ENCODE measurements around the gene PF4V1.

Gene PF4V1, protein sequence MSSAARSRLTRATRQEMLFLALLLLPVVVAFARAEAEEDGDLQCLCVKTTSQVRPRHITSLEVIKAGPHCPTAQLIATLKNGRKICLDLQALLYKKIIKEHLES

DNA sequence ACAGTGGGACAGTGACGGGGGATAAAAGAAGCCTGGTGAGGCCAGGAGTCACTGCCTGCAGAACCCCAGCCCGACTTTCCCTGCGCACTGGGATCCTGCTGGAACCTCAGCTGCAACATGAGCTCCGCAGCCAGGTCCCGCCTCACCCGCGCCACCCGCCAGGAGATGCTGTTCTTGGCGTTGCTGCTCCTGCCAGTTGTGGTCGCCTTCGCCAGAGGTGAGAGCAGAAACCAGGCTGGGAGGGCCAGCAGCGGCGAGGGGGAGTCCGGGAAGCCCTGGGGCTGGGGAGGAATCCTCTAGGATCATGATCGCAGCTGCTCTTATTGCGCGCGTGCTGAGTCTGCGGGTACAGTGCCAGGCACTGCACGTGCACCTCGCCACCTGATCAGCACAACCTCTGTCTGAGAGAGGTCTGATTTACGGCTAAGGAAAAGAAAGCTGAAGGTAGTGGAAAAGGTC is at the start of gene PF4V1:
TSS of gene PF4V1 (plus strand) at position 51 of the 459 bp plus-strand sequence. CDS start at position 118, 67 bp downstream.
- no peak for DNase-seq

DNA sequence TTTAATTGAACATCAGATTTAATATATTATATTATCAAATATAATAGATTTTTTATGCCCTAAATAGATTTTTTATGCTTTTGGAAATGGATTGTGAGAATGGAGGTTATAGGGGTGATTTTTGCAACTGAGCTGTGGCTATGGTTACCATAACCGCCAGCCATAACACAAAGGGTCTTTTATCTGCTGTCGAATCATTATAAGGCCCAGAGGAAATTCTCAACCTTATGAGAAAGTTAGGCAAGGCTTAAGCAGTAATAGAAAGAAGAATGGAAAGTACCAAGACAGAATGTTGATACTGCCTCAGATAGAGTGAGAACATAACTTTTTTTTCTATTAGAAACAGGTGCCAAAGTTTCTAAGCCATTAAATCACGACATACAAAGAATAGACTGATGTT is 42.9 kb upstream of the PF4V1 start:
- DNase-seq, result no peak

DNA sequence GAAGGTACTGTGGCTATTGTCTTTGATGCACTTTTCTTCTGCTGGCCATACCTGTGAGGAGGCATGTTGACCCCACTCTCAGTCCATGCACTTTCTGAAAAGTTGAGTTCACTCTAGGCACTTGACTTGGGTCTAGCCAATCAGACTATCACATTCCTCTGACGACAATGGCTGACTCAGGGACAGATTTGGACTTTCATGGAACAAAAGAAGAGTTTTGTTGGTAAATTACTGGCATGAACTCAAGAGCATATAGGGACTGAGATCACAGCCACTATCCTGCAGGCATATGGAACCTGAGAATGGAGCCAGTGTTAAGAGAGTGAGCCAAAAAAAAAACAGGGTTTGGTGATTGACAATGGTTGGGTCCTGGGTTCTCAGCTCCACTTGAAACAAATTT is 41.3 kb upstream of the PF4V1 start:
- no peak for DNase-seq

DNA sequence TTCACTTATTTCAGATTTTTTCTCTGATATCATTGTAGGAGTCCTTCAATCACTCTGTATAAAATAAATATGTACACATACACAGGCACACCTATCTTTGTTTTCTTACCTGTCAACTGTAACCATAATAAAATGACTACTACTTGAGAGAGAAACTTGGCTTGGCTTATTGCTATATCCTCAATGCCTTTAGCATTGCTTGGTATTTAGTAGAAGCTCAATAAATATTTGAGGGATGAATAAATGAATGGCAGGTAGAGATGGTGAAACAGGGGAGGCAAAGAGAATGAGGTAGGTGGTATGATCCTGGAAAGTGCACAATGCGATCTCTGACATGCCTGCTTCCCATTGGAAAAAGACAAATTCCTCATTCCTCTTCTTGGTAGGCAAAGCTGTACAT is 38.4 kb upstream of the PF4V1 start:
- no peak for DNase-seq

DNA sequence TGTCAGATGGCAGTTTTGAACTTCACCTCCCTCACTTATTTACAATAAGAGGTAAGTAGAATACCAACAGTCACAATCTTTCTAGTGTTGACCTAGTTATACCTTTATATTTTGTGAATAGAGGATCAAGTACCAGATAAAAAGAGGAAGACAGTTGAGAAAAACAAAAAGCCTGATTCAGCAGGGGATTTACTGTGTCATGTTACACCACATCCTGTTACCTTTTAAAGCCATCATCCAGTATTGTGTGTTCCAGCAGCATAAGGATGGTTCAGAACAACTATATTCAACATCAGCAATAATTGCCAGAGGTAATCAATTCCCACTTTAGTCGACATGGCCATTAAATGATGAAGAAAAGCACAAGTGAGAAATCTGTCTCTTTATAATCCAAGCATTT is 38.0 kb upstream of the PF4V1 start:
- no peak for DNase-seq

DNA sequence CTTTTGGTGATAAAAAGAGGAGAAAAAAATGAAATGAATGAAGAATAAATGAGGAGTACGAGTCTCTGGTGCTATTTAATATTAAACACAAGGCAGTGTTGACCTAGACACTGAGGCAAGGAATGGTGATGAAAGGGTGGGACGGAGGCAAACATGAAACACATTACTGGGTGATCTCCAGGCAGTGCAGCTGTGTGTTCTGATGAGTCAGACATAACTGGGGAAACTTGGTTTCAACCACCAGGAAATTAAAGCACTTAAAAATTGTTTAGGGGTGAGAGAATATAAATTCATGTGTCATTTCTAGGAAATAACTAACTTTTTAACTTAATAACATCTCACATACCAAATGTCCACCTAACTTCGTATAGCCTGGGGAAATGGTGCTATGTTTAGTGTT is 36.3 kb upstream of the PF4V1 start:
- DNase-seq, result no peak

DNA sequence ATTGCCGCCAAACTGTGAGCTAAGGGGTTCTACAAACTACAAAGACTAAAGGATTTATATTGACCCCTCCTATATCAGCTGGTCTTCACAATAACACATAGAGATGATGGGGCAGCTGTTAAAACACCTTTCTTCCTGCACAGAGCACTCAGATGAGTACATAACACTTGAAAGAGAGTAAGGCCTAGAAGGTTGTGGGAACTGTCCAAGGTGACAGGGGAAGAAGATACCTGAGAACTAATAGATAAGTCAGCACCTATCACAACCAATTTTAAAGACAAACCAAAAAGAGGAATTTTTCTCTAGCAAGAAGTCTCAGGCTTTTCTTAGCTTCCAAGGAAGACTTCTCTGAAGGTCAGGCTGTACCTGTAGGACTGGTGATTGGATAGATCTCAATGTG is 35.8 kb upstream of the PF4V1 start:
- DNase-seq, result no peak

DNA sequence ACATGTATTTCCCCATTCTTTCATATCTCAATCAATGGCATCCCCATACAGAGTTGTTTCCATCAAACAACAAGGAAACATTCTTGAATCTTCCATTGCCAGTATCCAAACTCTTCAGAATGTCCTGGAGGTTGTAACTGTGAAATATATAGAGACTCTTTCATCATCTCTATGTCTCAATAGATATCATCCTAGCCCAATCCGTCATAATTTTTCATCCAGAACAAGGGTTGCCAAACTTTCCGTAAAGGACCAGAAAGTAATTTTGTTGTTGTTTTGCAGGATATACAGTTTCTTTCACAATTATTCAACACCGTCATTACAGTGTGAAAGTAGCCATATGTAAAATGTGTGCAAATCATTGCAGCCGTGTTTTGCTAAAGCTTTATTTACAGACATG is 31.8 kb upstream of the PF4V1 start:
- DNase-seq, result no peak

DNA sequence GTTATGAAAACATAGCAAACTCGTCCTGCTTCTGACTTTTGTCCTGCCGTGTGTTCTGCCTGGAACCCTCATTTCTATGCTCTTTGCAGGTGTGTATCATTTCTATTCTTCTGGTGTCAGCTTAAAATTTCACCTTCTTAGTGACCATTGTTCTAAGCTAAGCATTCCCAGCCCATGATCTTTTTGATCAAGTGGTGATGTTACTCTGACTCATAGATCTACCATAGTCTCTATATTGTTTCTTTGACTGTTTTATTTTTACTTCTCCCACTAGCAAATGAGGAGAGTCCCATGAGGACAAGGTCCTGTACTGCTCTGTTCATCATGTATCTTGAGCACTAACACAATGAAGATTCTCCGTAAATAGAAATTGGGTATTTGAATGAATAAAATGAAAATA is 30.7 kb upstream of the PF4V1 start:
- DNase-seq, result no peak

DNA sequence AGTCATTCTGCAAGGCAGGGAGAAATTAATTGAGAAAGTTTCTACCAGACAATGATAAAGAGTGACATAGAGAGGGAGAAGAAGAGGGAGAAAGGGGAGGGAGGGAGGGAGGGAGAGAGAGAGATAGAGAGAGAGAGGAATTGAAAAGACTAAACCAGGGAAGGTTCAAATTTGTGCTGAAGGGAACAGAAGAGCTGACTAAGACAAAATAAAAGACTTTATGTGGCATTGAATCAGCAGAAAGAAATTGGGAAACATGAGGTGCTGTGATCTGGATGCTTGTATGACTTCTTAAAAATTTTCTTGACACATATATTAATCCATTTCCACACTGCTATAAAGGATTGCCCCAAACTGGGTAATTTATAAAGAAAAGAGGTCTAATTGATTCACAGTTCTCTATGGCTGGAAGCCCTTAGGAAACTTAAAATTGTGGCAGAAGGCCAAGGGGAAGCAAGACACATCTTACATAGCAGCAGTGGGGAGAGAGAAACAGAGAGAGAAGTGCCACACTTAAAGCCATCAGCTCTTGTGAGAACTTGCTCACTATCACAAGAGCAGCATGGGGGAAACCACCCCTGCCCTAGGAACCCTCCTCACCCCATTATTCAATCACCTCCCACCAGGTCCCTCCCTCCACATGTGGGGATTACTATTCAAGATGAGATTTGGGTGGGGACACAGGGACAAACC is 30.1 kb upstream of the PF4V1 start:
- DNase-seq, result no peak

DNA sequence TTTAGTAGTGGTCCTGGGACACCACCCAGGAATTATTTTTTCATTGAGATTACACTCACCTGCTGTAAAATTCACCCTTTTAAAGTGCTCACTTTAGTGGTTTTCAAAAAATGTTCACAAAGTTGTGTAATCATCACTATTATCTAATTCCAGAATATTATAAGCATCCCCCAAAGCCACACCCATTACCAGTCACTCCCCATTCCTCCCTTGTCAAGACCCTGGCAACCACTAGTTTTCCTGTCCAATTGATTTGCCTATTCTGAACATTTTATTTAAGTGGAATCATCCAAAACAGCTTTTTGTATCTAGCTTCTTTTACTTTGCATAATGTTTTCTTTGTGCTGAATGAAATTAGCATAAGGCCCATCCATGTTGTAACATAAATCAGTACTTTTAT is 29.3 kb upstream of the PF4V1 start:
- no peak for DNase-seq

DNA sequence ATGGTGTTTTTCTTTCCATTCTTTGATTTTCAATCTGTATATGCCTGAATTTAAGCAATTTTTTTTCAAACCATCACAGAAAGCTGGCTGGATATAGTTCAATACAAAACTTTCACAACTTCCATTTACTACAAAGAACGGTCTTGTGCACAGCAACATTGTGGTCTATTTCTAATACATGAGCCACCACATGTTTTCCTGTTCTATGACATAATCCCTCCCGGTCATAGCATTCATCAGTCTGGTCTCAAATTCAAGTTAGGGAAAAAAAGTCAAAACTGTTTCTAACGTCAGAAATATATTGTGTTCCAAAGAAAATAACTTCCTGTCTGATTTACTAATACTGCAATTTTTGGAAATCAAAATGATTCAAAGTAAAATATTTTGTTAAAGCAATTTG is 24.1 kb upstream of the PF4V1 start:
- DNase-seq, result no peak

DNA sequence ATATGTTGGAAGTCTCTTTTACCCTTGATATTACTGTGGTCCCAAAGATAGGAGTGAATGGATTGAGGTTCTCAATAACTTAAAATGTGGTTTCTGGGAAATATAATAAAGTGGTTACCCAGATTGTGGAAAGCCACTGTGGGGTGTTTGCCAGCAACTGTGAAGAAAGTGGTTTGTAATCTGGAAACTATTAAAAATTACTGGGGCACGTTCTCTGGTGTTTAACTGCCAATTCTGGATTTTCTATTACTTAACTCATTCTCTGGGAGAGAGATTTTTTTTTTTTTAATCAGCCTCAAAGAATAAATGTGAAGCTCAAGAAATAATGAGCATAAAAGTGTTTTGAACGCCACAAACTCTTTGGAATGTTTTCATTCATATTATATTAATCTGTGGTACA is 21.5 kb upstream of the PF4V1 start:
- DNase-seq, result no peak

DNA sequence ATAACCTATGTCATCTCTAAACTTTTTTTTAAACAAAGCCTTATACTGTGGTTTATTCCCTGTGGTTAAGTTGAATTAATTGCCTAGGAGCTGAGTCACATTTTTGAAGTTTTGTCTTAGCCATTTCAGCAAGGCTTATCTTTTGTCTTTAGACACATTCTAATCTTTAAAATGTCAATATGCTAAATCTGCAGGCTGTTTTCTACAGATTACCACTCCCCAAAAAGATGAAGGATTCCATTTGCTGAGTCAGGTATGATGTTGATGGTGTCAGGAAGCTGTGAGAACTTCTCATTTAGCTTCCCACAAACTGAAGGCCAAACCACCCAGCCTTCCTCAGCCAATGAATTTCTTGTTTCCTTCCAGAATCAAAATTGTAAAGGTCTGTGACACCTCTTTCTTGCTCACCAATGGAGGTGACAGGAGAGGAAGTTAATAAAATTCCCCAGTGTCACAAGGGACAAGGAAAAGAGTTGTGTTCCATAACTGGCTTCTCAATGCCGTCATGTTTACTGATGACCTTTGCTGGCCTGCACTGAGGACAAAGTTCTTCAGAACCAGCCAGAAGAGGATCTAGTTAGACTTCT is 20.4 kb upstream of the PF4V1 start:
- no peak for DNase-seq

DNA sequence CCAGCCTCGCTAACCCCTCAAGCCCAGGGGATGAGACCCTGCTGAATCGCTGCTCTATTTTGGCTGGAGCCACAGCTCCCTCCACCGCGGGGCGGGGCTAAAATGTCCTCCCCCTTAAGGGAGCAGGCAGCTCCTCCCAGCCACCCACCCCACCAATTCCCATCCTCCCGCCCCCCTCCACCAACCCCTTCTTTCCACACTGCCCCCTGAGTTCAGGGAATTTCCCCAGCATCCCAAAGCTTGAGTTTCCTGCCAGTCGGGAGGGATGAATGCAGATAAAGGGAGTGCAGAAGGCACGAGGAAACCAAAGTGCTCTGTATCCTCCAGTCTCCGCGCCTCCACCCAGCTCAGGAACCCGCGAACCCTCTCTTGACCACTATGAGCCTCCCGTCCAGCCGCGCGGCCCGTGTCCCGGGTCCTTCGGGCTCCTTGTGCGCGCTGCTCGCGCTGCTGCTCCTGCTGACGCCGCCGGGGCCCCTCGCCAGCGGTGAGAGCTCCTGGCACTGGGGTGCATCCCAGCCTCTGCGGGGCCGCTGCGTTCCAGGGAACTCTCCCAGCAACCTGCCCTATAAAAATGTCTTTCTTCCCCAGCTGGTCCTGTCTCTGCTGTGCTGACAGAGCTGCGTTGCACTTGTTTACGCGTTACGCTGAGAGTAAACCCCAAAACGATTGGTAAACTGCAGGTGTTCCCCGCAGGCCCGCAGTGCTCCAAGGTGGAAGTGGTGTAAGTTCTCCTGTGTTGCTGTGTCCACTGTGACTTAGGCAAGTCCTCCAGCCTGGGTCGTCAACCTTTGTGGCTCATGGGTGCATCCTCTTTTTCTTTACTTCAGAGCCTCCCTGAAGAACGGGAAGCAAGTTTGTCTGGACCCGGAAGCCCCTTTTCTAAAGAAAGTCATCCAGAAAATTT is 16.5 kb upstream of the PF4V1 start, which contains the start of gene CXCL6:
TSS of gene CXCL6 (plus strand) at position 306 of the 907 bp plus-strand sequence. CDS start at position 379, 73 bp downstream.
- no peak for DNase-seq

DNA sequence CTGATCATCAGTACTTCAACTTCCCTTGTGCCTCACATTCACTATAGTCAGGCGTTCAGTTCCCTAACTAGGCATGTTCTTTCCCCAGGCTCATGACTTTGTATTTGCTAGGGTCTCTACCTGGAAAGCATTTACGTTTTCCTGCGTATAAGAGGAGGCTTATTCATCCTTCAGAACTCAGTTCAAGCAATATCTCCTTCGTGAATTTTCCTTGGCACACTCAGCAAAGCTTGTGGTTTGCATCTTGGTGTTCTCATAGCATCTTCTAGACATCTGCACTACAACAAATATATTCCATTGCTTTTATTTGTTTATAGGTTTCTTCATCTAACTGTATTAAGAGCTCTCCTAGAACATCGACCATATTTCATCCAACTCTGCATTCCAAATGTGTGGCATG is 14.0 kb upstream of the PF4V1 start:
- no peak for DNase-seq

DNA sequence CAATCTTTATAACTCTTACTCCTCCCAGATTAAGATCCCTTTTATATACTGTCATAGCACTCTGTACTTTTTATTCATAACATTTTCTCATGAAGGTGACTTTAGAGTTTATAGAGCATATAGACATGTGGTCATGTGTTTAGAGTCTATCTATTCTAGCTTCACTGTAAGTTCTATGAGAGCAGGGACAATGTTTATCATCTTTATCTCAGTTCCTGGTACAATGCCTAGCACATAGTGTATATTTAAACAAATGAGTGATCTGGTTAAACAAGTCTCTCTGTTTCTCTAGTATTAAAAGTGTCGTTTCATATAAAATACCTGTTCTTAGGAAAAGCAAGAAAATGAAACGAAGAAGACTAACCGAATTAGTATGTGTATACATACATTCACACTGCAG is 13.4 kb upstream of the PF4V1 start:
- no peak for DNase-seq

DNA sequence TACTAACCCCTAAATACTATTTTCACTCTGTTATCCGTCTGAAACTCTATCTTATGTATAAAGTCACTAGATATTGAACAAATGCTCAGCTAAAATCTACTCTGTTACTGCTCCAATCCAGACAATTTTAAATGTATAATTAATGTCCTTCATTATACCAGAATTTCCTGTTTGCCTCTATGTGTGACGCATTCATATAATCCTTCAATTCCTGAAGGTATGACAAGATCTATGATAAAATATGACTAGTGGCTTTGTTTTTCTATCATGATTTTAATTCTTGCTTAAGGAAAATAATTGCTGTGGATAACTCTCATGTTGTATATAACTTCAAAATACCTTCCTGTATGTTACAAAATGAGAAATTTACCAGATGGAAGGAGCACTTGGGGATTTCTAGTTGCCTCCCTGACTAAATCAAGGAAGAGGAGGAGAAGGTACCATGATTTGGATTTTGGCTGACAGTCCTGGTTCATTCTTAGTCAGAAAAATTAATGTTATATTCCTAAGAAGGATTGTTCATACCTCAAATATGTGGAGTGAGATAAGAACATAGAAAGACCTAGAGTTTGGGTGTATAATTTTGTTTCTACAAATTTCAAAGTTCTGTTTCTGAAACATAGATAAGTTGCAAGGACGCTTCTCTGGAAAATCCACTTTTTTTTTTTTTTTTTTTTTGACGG is 11.7 kb upstream of the PF4V1 start:
- DNase-seq, result no peak

DNA sequence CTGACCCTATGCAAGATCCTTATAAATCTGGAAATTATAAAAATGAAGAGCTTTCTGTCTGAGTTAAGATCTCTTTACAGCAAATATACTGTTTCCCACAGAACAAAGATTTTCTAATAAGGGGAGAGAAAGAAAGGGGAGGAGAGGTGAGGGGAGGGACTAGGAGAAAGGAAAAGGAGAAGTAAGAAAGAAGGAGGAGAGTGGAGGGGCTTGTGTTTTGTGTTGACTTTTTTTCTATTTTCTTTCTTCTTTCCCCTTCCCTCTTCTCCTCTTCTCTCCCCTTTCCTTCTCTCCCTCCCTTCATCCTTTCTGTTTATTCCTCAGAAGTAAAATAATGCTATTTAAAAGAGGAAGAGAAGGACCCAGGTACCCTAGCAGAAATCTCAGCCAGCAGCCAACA is 10.4 kb upstream of the PF4V1 start:
- no peak for DNase-seq

DNA sequence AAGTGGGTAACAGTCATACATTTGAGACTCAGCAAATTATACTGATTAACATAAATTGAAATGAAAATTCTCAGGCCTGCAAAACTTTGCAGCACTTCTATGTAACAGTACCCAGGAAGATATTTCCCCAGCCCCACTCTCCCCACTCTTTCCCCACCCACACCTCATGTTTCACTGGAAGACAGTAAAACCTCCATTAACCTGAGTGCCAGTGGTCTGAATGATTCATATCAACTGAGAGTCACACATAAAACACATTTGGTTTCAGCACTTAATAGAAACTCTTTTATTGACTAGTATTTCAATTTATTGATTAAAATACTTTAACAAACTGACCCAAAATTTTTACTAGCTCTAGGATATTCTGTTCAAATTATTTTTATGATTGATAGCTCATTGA is 9.7 kb upstream of the PF4V1 start:
- no peak for DNase-seq

DNA sequence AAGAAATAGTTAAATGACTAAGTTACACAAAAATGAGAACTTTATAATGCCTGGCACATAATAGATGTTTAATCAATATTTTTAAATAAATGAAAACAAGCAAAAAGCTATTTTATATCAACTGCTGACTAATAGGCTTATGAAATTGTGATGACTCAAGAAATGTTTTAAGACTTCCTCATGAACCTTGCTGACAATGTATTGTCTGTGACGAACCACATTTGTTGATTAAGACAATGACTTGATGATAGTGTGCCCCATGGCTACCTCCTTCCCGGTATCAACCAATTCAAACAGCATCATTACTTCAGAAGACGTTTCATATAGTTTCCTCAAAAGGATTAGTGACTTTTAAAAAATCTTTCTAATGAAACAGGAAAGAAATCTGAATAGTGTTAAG is 8.8 kb upstream of the PF4V1 start:
- no peak for DNase-seq

DNA sequence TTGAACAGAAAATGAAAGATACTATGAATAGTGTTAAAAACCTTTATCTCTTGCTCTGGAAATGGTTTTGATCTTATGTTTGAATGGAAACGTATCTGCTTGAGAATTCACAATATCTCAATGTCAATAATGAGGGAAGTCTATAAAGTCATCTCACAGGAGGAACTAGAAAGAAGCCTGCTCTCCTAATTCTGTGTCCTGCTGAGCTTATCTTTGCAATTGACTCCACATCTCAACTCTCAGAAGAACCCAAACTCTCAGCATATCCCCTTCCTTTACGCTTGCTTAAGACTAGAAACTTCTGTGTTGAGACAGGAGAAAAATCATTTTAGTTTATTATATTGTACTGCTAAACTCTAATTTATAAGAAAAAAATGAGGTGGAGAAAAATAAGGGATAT is 8.3 kb upstream of the PF4V1 start:
- DNase-seq, result no peak

Measured in activated CD8-positive, alpha-beta memory T cell treated with anti-CD3 and anti-CD28 coated beads for 24 hours (primary cell).